K562 (cell line): ENCODE results near the gene BCAN. TPM values are rescaled to one million over a fixed set of nuclear protein-coding genes. Genes with fewer than 3 reads are reported as not detected.
A peak's percentile ranks its signal among the peaks of the same experiment; 100 is the strongest.

Source experiments
- BDP1 ChIP-seq: IDR thresholded peaks from 3 replicates; pipeline ENCODE4 v1.6.1; 2011; ENCODE audit not compliant: insufficient read length, insufficient read depth
- CEBPG ChIP-seq, 3 experiments: fragments of 200-800 bp in 1 of 3; sonication (Bioruptor generic) in 1 of 3; sonication (generic) in 1 of 3; formaldehyde crosslinking in 1 of 3; IDR thresholded peaks in 2 of 3; conservative IDR thresholded peaks in 1 of 3; 2 replicates each; pipeline versions ENCODE4 v1.6.1 to v1.8.0; 2016 to 2022; ENCODE audit warnings: missing compliant biosample characterization in 2 of 3, missing genetic modification characterization in 2 of 3, mild to moderate bottlenecking in 1 of 3, missing genetic modification reagents in 1 of 3
- FIP1L1 ChIP-seq: fragments of 200-400 bp; formaldehyde crosslinking; IDR thresholded peaks from 2 replicates; pipeline ENCODE4 v1.6.1; 2018; ENCODE audit warnings: mild to moderate bottlenecking, low read depth, low read length; ENCODE audit not compliant: poor library complexity, severe bottlenecking
- FOSL1 ChIP-seq: fragments of 200-800 bp; sonication (Bioruptor generic); conservative IDR thresholded peaks from 2 replicates; pipeline ENCODE4 v1.6.1; 2016; ENCODE audit warnings: missing genetic modification characterization, missing compliant biosample characterization
- FOXA1 ChIP-seq: fragments of 450-650 bp; IDR thresholded peaks from 2 replicates; pipeline ENCODE4 v1.6.1; 2016; ENCODE audit warnings: mild to moderate bottlenecking, borderline replicate concordance
- FOXK1 ChIP-seq: sonication (generic); formaldehyde crosslinking; IDR thresholded peaks from 2 replicates; pipeline ENCODE4 v1.8.0; 2022; ENCODE audit warnings: missing genetic modification reagents, mild to moderate bottlenecking, borderline replicate concordance
- FOXM1 ChIP-seq, 2 experiments: fragments of 450-650 bp in 1 of 2; sonication (generic) in 1 of 2; formaldehyde crosslinking in 1 of 2; IDR thresholded peaks; 2 replicates each; pipeline versions ENCODE4 v1.6.1 to v1.9.0; 2017 to 2022; ENCODE audit warnings: low read depth in 2 of 2, mild to moderate bottlenecking in 2 of 2, missing genetic modification reagents in 1 of 2, moderate library complexity in 1 of 2
- MCM5 ChIP-seq: fragments of 450-650 bp; IDR thresholded peaks from 2 replicates; pipeline ENCODE4 v1.6.1; 2016; ENCODE audit warnings: low read depth
- MTA3 ChIP-seq: fragments of 450-650 bp; formaldehyde crosslinking; IDR thresholded peaks from 2 replicates; pipeline ENCODE4 v1.6.1; 2017; ENCODE audit warnings: mild to moderate bottlenecking, borderline replicate concordance
- PCBP1 ChIP-seq: fragments of 200-400 bp; formaldehyde crosslinking; IDR thresholded peaks from 2 replicates; pipeline ENCODE4 v1.6.1; 2018; ENCODE audit warnings: mild to moderate bottlenecking, low read depth, low read length; ENCODE audit not compliant: poor library complexity, severe bottlenecking
- SAFB ChIP-seq: fragments of 200-400 bp; formaldehyde crosslinking; IDR thresholded peaks from 2 replicates; pipeline ENCODE4 v1.6.1; 2017; ENCODE audit warnings: low read depth, low read length, borderline replicate concordance
- TCF3 ChIP-seq: sonication (generic); formaldehyde crosslinking; IDR thresholded peaks from 2 replicates; pipeline ENCODE4 v1.4.0; 2020; ENCODE audit warnings: mild to moderate bottlenecking, missing genetic modification reagents
- TCF7 ChIP-seq: sonication (generic); IDR thresholded peaks from 2 replicates; pipeline ENCODE4 v1.6.1; 2016; ENCODE audit warnings: antibody characterized with exemption, borderline replicate concordance
- ZNF24 ChIP-seq: fragments of 450-650 bp; IDR thresholded peaks from 2 replicates; pipeline ENCODE4 v1.6.1; 2016
- ZNF3 ChIP-seq: fragments of 250-450 bp; sonication (Bioruptor Pico); IDR thresholded peaks from 2 replicates; pipeline ENCODE4 v1.5.0; 2021; ENCODE audit warnings: mild to moderate bottlenecking, moderate library complexity
- ZNF347 ChIP-seq: fragments of 450-650 bp; formaldehyde crosslinking; IDR thresholded peaks from 2 replicates; pipeline ENCODE4 v1.4.0; 2020; ENCODE audit warnings: low read depth, mild to moderate bottlenecking, moderate library complexity
- ZNF41 ChIP-seq: fragments of 250-450 bp; sonication (Bioruptor Pico); conservative IDR thresholded peaks from 2 replicates; pipeline ENCODE4 v1.4.0; 2020; ENCODE audit warnings: mild to moderate bottlenecking
- ZNF764 ChIP-seq: fragments of 250-450 bp; sonication (Bioruptor Pico); IDR thresholded peaks from 2 replicates; pipeline ENCODE4 v1.4.0; 2020; ENCODE audit warnings: low read depth, mild to moderate bottlenecking, moderate library complexity
- polyA plus RNA-seq, 8 experiments: library from polyadenylated mRNA; depleted of rRNA in 4 of 8; stranded (reverse) in 5 of 8; unstranded in 3 of 8; fragments of >200 nt; fragmentation: Nextera tagmentation in 2 of 8; fragmentation: Illumina TruSeq in 1 of 8; extraction: Ambion mirVana in 2 of 8; extraction: Trizol in 1 of 8; gene quantifications; 2 replicates each; pipeline versions ENCODE4 v1.2.1 to v1.2.3, GENCODE V29; 2011 to 2014; ENCODE audit warnings: inconsistent platforms in 1 of 8, missing spikeins in 1 of 8
- total RNA-seq, 7 experiments: library from RNA; depleted of rRNA in 6 of 7; stranded (reverse); fragments of >200 nt in 6 of 7; fragmentation: Illumina TruSeq in 2 of 7; extraction: Trizol in 2 of 7; gene quantifications; 2 replicates each; pipeline versions ENCODE4 v1.2.1 to v1.2.3, GENCODE V29; 2011 to 2021; ENCODE audit warnings: low replicate concordance in 1 of 7
- TF ChIP-seq, protein P1 (sequence below): fragments of 450-650 bp; IDR thresholded peaks from 2 replicates; pipeline ENCODE4 v1.6.1; 2014; ENCODE audit warnings: low read depth, mild to moderate bottlenecking, moderate library complexity, borderline replicate concordance
- TF ChIP-seq, protein P2 (sequence below): fragments of 250-450 bp; sonication (Bioruptor Pico); IDR thresholded peaks from 2 replicates; pipeline ENCODE4 v1.5.0; 2022; ENCODE audit warnings: mild to moderate bottlenecking
- TF ChIP-seq, protein P3 (sequence below): IDR thresholded peaks from 2 replicates; pipeline ENCODE4 v1.6.1; 2011; ENCODE audit not compliant: insufficient read length; ENCODE audit errors: extremely low read depth
- TF ChIP-seq, protein P4 (sequence below): fragments of 450-650 bp; IDR thresholded peaks from 2 replicates; pipeline ENCODE4 v1.6.1; 2016; ENCODE audit warnings: borderline replicate concordance

The BCAN gene
- total and polyA plus RNA-seq, 9 of the 15 experiments (the other 6 are each of a cell fraction or from before 2014, with no cell fraction given): 0.04 to 0.33 (median 0.14) TPM; not detected in 5

DNA sequence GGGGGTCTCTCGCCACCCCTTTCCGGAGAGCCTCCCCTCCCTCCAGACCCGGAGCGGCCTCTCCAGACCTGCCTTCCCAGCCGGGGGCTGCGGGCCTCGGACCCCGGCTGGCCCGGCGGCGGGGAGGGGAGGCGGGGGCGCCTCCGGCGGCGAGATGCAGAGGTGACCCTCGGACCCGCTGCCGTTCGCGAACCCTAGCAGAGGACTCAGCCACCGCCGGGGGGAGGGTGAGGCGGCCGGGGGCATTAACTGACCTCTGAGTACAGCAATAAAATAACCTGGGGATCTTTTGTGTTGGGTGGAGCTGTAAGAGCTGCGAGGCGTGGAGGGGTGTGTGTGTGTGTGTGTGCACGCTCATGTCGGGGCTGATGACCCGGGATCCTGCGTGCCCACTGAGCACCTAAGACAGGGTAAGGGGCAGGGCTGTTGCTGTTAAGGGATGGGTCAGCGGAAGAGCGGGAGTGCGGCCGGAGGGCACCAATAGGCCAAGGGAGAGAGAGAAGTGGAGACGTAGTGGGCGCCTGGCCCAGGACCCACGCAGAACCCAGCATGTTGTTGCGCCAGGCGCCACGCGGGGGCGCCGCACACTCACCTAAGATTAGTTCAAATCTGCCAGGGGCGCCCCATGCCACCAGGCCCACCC is 16.4 kb upstream of the BCAN start (continued):
- TF ChIP-seq ZNF764: no peak
- TF ChIP-seq ZNF3: no peak
- TF ChIP-seq, protein P1, sequence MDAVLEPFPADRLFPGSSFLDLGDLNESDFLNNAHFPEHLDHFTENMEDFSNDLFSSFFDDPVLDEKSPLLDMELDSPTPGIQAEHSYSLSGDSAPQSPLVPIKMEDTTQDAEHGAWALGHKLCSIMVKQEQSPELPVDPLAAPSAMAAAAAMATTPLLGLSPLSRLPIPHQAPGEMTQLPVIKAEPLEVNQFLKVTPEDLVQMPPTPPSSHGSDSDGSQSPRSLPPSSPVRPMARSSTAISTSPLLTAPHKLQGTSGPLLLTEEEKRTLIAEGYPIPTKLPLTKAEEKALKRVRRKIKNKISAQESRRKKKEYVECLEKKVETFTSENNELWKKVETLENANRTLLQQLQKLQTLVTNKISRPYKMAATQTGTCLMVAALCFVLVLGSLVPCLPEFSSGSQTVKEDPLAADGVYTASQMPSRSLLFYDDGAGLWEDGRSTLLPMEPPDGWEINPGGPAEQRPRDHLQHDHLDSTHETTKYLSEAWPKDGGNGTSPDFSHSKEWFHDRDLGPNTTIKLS: no peak
- peak; percentile 35 for TF ChIP-seq PCBP1
- TF ChIP-seq TCF3 (CRISPR knock-in tag): no peak
- no peak for TF ChIP-seq FOSL1 (tag)
- TF ChIP-seq ZNF41: no peak
- TF ChIP-seq FOXK1 (CRISPR knock-in tag): no peak
- TF ChIP-seq, protein P2, sequence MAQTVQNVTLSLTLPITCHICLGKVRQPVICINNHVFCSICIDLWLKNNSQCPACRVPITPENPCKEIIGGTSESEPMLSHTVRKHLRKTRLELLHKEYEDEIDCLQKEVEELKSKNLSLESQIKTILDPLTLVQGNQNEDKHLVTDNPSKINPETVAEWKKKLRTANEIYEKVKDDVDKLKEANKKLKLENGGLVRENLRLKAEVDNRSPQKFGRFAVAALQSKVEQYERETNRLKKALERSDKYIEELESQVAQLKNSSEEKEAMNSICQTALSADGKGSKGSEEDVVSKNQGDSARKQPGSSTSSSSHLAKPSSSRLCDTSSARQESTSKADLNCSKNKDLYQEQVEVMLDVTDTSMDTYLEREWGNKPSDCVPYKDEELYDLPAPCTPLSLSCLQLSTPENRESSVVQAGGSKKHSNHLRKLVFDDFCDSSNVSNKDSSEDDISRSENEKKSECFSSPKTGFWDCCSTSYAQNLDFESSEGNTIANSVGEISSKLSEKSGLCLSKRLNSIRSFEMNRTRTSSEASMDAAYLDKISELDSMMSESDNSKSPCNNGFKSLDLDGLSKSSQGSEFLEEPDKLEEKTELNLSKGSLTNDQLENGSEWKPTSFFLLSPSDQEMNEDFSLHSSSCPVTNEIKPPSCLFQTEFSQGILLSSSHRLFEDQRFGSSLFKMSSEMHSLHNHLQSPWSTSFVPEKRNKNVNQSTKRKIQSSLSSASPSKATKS (CRISPR knock-in tag): no peak
- no peak for TF ChIP-seq BDP1
- no peak for TF ChIP-seq MTA3
- TF ChIP-seq FIP1L1: no peak
- no peak for TF ChIP-seq FOXA1
- TF ChIP-seq MCM5: no peak
- no peak for TF ChIP-seq TCF7
- TF ChIP-seq ZNF24: no peak
- TF ChIP-seq ZNF347 (CRISPR knock-in tag): no peak
- TF ChIP-seq, protein P3, sequence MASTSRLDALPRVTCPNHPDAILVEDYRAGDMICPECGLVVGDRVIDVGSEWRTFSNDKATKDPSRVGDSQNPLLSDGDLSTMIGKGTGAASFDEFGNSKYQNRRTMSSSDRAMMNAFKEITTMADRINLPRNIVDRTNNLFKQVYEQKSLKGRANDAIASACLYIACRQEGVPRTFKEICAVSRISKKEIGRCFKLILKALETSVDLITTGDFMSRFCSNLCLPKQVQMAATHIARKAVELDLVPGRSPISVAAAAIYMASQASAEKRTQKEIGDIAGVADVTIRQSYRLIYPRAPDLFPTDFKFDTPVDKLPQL: no peak
- no peak for TF ChIP-seq CEBPG (CRISPR knock-in tag; IDR thresholded peaks at IDR 0.05)
- no peak for TF ChIP-seq CEBPG (tag; conservative IDR thresholded peaks at IDR 0.05 in 1 of 2, IDR thresholded peaks at IDR 0.05 in 1 of 2)
- TF ChIP-seq FOXM1 (IDR thresholded peaks at IDR 0.05; ENCODE audit: low read depth): no peak
- no peak for TF ChIP-seq FOXM1 (CRISPR knock-in tag; IDR thresholded peaks at IDR 0.05; ENCODE audit: low read depth)
- TF ChIP-seq SAFB: peak; percentile 47; the same call in 1 of the 2 replicates
- TF ChIP-seq, protein P4, sequence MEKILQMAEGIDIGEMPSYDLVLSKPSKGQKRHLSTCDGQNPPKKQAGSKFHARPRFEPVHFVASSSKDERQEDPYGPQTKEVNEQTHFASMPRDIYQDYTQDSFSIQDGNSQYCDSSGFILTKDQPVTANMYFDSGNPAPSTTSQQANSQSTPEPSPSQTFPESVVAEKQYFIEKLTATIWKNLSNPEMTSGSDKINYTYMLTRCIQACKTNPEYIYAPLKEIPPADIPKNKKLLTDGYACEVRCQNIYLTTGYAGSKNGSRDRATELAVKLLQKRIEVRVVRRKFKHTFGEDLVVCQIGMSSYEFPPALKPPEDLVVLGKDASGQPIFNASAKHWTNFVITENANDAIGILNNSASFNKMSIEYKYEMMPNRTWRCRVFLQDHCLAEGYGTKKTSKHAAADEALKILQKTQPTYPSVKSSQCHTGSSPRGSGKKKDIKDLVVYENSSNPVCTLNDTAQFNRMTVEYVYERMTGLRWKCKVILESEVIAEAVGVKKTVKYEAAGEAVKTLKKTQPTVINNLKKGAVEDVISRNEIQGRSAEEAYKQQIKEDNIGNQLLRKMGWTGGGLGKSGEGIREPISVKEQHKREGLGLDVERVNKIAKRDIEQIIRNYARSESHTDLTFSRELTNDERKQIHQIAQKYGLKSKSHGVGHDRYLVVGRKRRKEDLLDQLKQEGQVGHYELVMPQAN: peak; percentile 41; the same call in 1 of the 2 replicates
